Hepatocyte (in vitro differentiated cells): Measurements from ENCODE around the gene AKIRIN1. TPM values are rescaled to one million over a fixed set of nuclear protein-coding genes. Genes with fewer than 3 reads are reported as not detected.
"Not testable (repeated sequence)": the region's sequence is repeated elsewhere in the genome, so short reads cannot be mapped to it uniquely, and the experiment has no call there.

Source experiments
- DNase-seq: peaks from one replicate; pipeline ENCODE4 v3.0.0-alpha.2; 2016; ENCODE audit warnings: low spot score
- H2AFZ ChIP-seq: fragments of 200-600 bp; sonication (generic); 2 replicates; pipeline ENCODE4 v1.6.0; 2016; ENCODE audit warnings: antibody characterized with exemption, mild to moderate bottlenecking
- H3K27ac ChIP-seq: fragments of 200-600 bp; sonication (generic); 2 replicates; pipeline ENCODE4 v1.5.1; 2016; ENCODE audit warnings: mild to moderate bottlenecking
- H3K27me3 ChIP-seq: fragments of 200-600 bp; sonication (generic); 2 replicates; pipeline ENCODE4 v1.6.1; 2016
- H3K36me3 ChIP-seq: fragments of 200-600 bp; sonication (generic); replicated peaks from 2 replicates; pipeline ENCODE4 v1.5.1; 2016; ENCODE audit warnings: low read depth; ENCODE audit not compliant: insufficient read depth
- H3K4me1 ChIP-seq: fragments of 200-600 bp; sonication (generic); 2 replicates; pipeline ENCODE4 v1.5.1; 2016; ENCODE audit warnings: mild to moderate bottlenecking, moderate library complexity; ENCODE audit not compliant: insufficient read depth
- H3K4me2 ChIP-seq: fragments of 200-600 bp; sonication (generic); 2 replicates; pipeline ENCODE4 v1.6.0; 2016
- H3K4me3 ChIP-seq: fragments of 200-600 bp; sonication (generic); 2 replicates; pipeline ENCODE4 v1.5.1; 2016; ENCODE audit warnings: mild to moderate bottlenecking
- H3K79me2 ChIP-seq: fragments of 200-600 bp; sonication (generic); 2 replicates; pipeline ENCODE4 v1.6.0; 2017; ENCODE audit warnings: mild to moderate bottlenecking
- H3K9me2 ChIP-seq: fragments of 200-600 bp; sonication (generic); replicated peaks from 2 replicates; pipeline ENCODE4 v1.6.0; 2017; ENCODE audit warnings: mild to moderate bottlenecking; ENCODE audit not compliant: insufficient read depth
- H3K9me3 ChIP-seq: fragments of 200-600 bp; sonication (generic); 2 replicates; pipeline ENCODE4 v1.5.1; 2016; ENCODE audit warnings: low read depth, mild to moderate bottlenecking
- H4K20me1 ChIP-seq: fragments of 200-600 bp; sonication (generic); 2 replicates; pipeline ENCODE4 v1.6.0; 2016; ENCODE audit warnings: mild to moderate bottlenecking; ENCODE audit not compliant: insufficient read depth, poor library complexity, severe bottlenecking
- EZH2 ChIP-seq: fragments of 200-600 bp; sonication (generic); IDR thresholded peaks from 2 replicates; pipeline ENCODE4 v1.6.1; 2016; ENCODE audit warnings: antibody characterized with exemption, mild to moderate bottlenecking, borderline replicate concordance
- EZH2phosphoT487 ChIP-seq: fragments of 200-600 bp; sonication (generic); IDR thresholded peaks from one replicate; pipeline ENCODE4 v1.6.1; 2018; ENCODE audit warnings: antibody characterized with exemption, mild to moderate bottlenecking, low read depth, moderate library complexity; ENCODE audit not compliant: unreplicated experiment, severe bottlenecking
- WGBS: methylation state at CpG from one replicate; pipeline ENCODE4 v1.1.6; 2016; ENCODE audit warnings: low lambda C conversion rate; ENCODE audit errors: missing lambda C conversion rate; 5-methylcytosine and 5-hydroxymethylcytosine counted together
- polyA plus RNA-seq: library from polyadenylated mRNA; unstranded; fragments of >200 nt; fragmentation: Nextera tagmentation; extraction: Ambion mirVana; gene quantifications from 2 replicates; pipeline ENCODE4 v1.2.1, GENCODE V29; 2016
- total RNA-seq: library from RNA; depleted of rRNA; stranded (reverse); fragments of >200 nt; gene quantifications from 2 replicates; pipeline ENCODE4 v1.2.3, GENCODE V29; 2014
- TF ChIP-seq, protein P1 (sequence below): fragments of 200-600 bp; sonication (generic); IDR thresholded peaks from 2 replicates; pipeline ENCODE4 v1.5.1; 2016; ENCODE audit warnings: antibody characterized with exemption, mild to moderate bottlenecking; ENCODE audit not compliant: poor library complexity

The AKIRIN1 gene
- total and polyA plus RNA-seq, 2 experiments from 2014 or later = 75.1 to 77.3 TPM

DNA sequence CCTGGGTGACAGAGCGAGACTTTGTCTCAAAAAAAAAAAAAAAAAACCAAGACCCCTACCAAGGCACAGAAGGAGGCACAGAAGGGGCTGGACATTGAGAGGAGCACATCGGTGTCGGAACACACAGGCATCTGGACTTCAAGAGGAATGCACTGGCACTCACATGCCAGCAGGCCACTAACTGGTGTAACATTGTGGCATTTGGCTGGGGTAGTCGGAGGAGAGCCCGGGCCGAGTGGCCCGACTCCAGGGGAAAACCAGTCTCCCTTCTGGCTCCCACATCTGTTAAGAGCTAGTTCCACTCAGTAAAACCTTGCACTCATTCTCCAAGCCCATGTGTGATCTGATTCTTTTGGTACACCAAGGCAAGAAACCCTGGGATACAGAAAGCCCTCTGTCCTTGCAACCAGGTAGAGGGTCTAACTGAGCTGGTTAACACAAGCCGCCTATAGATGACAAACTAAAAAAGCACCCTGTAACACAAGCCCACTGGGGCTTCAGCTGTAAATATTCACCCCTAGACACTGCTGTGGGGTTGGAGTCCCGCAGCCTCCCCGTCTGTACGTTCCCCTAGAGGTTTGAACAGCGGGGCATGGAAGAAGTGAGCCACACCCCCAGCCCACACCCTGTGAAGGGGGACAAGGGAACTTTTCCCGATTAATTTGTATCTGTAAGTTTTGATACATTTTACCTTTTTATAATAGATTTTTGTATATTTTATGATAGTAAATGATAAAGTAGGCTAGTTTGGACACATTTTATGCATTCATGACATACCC lies 17.2 kb upstream of the AKIRIN1 start:
- Histone ChIP-seq H4K20me1 (no peaks in the 10 kb centered on the region), H3K9me3 (no peaks in the 10 kb centered on the region), H3K4me1 (peaks cover 4% of the 10 kb centered on the region), H2AFZ (no peak overlapping the region), H3K79me2 (no peaks in the 10 kb centered on the region), H3K27me3 (no peaks in the 10 kb centered on the region), H3K36me3 (no peaks in the 10 kb centered on the region), H3K27ac (no peak overlapping the region), H3K4me3 (no peak overlapping the region), H3K4me2 (no peak overlapping the region), H3K9me2 (no peaks in the 10 kb centered on the region)
- WGBS = 88% methylated on average over 13 of the region's 13 CpGs
- no peak for DNase-seq
- TF ChIP-seq EZH2phosphoT487 (no peak), EZH2 (no peak)
- TF ChIP-seq, protein P1, sequence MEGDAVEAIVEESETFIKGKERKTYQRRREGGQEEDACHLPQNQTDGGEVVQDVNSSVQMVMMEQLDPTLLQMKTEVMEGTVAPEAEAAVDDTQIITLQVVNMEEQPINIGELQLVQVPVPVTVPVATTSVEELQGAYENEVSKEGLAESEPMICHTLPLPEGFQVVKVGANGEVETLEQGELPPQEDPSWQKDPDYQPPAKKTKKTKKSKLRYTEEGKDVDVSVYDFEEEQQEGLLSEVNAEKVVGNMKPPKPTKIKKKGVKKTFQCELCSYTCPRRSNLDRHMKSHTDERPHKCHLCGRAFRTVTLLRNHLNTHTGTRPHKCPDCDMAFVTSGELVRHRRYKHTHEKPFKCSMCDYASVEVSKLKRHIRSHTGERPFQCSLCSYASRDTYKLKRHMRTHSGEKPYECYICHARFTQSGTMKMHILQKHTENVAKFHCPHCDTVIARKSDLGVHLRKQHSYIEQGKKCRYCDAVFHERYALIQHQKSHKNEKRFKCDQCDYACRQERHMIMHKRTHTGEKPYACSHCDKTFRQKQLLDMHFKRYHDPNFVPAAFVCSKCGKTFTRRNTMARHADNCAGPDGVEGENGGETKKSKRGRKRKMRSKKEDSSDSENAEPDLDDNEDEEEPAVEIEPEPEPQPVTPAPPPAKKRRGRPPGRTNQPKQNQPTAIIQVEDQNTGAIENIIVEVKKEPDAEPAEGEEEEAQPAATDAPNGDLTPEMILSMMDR = no peak

DNA sequence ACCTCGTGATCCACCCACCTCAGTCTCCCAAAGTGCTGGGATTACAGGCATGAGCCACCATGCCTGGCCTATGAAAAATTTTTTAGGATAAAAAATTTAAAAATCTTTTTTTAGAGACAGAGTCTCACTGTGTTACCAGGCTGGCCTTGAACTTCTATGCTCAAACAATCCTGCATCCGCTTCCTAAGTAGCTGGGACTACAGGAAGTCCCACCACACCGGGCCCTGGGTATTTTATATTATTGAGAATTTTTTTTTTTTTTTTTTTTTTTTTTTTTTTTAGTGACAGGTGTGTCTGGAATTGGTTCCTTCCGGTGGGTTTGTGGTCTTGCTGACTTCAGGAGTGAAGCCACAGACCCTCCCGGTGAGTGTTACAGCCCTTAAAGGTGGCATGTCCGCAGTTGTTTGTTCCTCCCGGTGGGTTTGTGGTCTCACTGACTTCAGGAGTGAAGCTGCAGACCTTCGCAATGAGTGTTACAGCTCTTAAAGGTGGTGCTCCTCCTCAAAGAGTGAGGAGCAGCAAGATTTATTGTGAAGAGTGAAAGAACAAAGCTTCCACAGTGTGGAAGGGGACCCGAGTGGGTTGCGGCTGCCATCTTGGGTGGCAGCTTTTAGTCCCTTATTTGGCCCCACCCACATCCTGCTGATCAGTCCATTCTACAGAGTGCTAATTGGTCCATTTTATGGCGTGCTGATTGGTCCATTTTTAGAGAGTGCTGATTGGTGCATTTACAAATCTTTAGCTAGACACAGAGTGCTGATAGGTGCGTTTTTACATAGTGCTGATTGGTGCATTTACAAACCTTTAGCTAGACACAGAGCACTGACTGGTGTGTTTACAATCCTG lies 13.5 kb upstream of the AKIRIN1 start:
- not testable (repeated sequence) for H3K9me3 ChIP-seq, H3K79me2 ChIP-seq, H4K20me1 ChIP-seq, H3K36me3 ChIP-seq, H3K9me2 ChIP-seq, DNase-seq, H3K4me3 ChIP-seq, H3K4me1 ChIP-seq, H3K27ac ChIP-seq, H3K4me2 ChIP-seq, H2AFZ ChIP-seq, H3K27me3 ChIP-seq
- WGBS = 93% methylated on average over 12 of the region's 12 CpGs

DNA sequence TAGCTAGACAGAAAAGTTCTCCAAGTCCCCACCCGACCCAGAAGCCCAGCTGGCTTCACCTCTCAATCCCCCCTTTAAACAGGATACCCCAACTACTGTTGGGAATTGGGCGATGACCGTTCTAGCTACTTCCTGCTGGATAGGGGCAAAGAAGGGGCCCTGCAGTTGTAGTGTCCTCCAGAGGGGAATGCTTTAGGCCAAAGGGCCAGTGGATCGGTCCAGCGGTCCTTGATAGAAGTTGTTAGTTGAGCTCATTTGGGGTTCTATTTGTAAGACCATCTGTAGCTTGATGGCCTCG lies 12.9 kb upstream of the AKIRIN1 start:
- H3K36me3 ChIP-seq, H3K4me2 ChIP-seq, DNase-seq, H3K4me1 ChIP-seq, H3K79me2 ChIP-seq, H3K27me3 ChIP-seq, H3K4me3 ChIP-seq, H3K9me2 ChIP-seq, H3K27ac ChIP-seq, H3K9me3 ChIP-seq, H2AFZ ChIP-seq, H4K20me1 ChIP-seq: not testable (repeated sequence)
- 90% methylated on average over 6 of the region's 6 CpGs for WGBS

DNA sequence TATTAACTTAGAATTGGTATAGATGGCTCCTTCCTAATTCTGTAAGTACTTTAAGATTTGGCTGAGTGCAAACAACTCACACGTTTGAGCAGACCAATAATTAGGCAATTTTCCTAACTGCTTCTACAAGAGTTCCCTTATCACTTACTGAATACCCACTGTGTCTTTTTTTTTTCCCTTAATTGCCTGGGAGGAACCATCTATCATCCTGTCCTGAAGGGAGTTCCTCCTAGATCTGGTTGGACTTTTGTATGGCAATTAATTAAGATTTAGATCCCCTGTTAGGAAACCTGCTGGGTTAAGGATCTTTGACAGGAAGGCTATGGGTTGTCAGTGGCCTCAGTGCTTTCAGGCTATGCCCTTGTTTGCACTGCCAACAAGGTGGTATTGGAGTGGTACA lies 11.7 kb upstream of the AKIRIN1 start:
- 68% methylated on average over 1 of the region's 1 CpG for WGBS
- DNase-seq, H3K27me3 ChIP-seq, H3K4me3 ChIP-seq, H3K4me1 ChIP-seq, H3K79me2 ChIP-seq, H3K36me3 ChIP-seq, H3K9me2 ChIP-seq, H3K9me3 ChIP-seq, H3K4me2 ChIP-seq, H2AFZ ChIP-seq, H3K27ac ChIP-seq, H4K20me1 ChIP-seq: not testable (repeated sequence)

DNA sequence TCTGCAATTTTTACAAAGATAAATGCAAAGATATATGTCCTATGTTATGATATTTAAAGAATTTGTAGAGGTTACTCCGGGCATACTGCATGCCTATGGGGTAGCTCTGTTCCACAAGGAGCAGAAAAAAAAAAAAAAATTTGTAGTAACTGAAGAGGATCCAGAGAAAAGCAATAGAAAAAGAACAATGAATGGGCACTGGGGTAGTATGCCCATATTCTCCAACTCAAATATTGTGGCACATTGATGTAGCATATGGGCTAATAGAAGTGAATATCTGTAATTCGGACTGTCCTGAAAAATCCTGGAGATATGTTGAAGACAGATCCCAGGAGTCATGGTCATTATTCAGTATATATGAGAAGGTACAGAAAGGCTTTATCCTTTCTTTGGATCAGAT lies 1.1 kb upstream of the AKIRIN1 start:
- Histone ChIP-seq H3K79me2 (peaks cover 38% of the 10 kb centered on the region), H2AFZ (peak overlapping the region; percentile 94), H3K4me2 (peak overlapping the region; percentile 89), H3K4me3 (no peak overlapping the region), H3K9me3 (no peaks in the 10 kb centered on the region), H3K27ac (peak overlapping the region; percentile 93), H3K9me2 (no peaks in the 10 kb centered on the region), H4K20me1 (peaks cover 33% of the 10 kb centered on the region), H3K36me3 (no peaks in the 10 kb centered on the region), H3K27me3 (no peaks in the 10 kb centered on the region), H3K4me1 (peaks cover 14% of the 10 kb centered on the region)
- 73% methylated on average over 2 of the region's 2 CpGs for WGBS
- TF ChIP-seq EZH2phosphoT487 (no peak), EZH2 (no peak)
- TF ChIP-seq, protein P1 = no peak
- no peak for DNase-seq
